ENCODE data around the gene RACGAP1. TPM values are rescaled to one million over a fixed set of nuclear protein-coding genes. Genes with fewer than 3 reads are reported as not detected.

The RACGAP1 gene
- total and polyA plus RNA-seq, 2 of the 4 experiments (the other 2 are of a cell fraction): 37.9 to 110 TPM

DNA sequence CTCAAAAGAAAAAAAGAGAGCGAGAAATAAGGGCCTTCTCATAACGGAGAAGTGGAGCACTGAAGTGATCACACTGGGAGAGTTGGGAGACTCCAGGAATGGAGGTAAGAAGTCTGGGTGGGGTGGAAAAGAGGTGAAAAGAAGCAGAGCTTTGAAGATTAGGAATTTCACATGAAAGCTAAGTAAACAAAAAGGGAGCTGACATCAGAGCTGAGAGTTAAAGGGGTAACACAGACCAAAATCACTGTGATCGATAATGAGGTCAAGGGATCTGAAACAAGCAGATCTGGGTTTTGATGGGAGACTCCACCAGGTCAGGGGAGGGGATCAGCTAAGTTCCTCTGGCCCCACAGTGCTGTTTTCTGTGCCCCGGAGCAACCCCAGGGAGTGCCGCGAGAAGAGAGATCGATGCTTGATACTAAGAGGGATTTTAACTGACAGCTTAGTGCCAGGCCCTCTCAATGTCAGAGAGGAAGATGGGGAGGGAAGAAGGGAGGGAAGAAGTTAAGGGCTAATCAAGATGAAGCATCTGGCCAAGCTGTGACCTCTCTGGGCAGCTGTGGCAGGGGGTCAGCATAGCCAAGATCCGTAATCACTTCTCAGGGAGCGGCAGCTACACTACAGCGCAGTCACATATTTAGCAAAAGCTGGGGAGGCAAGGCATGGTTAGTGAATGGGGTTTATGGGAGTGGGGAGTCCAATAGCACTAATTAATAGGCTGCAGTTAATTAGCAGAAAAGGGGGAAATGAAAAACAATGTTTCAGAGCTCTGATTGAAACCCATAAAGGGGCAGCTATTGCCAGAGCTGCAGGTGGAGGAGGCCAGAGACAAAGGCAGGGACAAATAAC lies 44.6 kb downstream of the RACGAP1 start:
- dilution Hi-C loops (cut with HindIII; ENCODE audit: low sequenced_read_pairs, unreplicated experiment) (no loop called here), intact Hi-C loops (cut with micrococcal nuclease) (no loop called here), in situ Hi-C loops (cut with MboI; ENCODE audit: low sequenced_read_pairs) (no loop called here)
- ChIA-PET POLR2A (ENCODE audit: unreplicated experiment) (no interaction called here), CTCF (interaction anchor here (0.6 to 3.1 kb wide), 4 partner anchors 13 to 75 kb away, joined by 3 to 9 read pairs (median 4); partner anchors contain the start of gene RACGAP1)
- Histone ChIP-seq H3K23ac (ENCODE audit: low read depth, low read length) (no peak overlapping the region; the same call in 1 of the 2 replicates), H4K8ac (ENCODE audit: low read depth in 2 of 2, low read length in 2 of 2) (no peak overlapping the region), H3K79me1 (ENCODE audit: low read depth in 1 of 2, low read length in 2 of 2) (peaks cover 2 to 18% of the 10 kb centered on the region in 2 experiments; a peak in 3 of 4 replicates), H3K18ac (ENCODE audit: low read depth, low read length) (no peak overlapping the region), H3K4me2 (ENCODE audit: low read depth, low read length) (no peak overlapping the region), H3K9me1 (ENCODE audit: insufficient read depth, low read length) (peaks cover 15% of the 10 kb centered on the region), H4K91ac (ENCODE audit: insufficient read depth, low read depth, low read length) (no peak overlapping the region), H3K4ac (ENCODE audit: low read depth, low read length) (no peak overlapping the region), H3K27me3 (ENCODE audit: control insufficient read depth, insufficient read depth, low read length) (no peaks in the 10 kb centered on the region), H3K9ac (ENCODE audit: low read depth, low read length) (no peak overlapping the region), H4K20me1 (ENCODE audit: insufficient read depth, low read length) (no peaks in the 10 kb centered on the region), H3K27ac (ENCODE audit: insufficient read depth, low read length) (no peak overlapping the region), H3K9me3 (ENCODE audit: control insufficient read depth, insufficient read depth, low read length) (no peaks in the 10 kb centered on the region), H2BK5ac (ENCODE audit: low read depth, low read length, poor library complexity, severe bottlenecking) (no peak overlapping the region), H2BK120ac (ENCODE audit: low read depth, low read length) (no peak overlapping the region), H3K14ac (replicated peaks; ENCODE audit: low read depth, low read length) (no peak overlapping the region), H3K4me1 (ENCODE audit: control insufficient read depth, insufficient read depth, low read length) (peaks cover 15% of the 10 kb centered on the region), H4K5ac (ENCODE audit: low read depth, low read length) (no peak overlapping the region), H3K36me3 (ENCODE audit: control insufficient read depth, insufficient read depth, low read length) (no peaks in the 10 kb centered on the region), H2BK15ac (ENCODE audit: low read depth, low read length) (no peak overlapping the region), H2AK9ac (replicated peaks; ENCODE audit: low read depth, low read length, poor library complexity) (no peak overlapping the region), H2BK20ac (ENCODE audit: low read depth, low read length) (no peak overlapping the region), H2AFZ (replicated peaks; ENCODE audit: low read length, poor library complexity) (no peak overlapping the region), H2AK5ac (ENCODE audit: low read depth, low read length) (no peak overlapping the region), H3K56ac (ENCODE audit: extremely low read depth, insufficient read depth, low read length) (no peak overlapping the region), H3K4me3 (ENCODE audit: insufficient read depth, low read depth, low read length) (no peak overlapping the region)
- no TSS peak for BruUV-seq (replicated peaks)
- no peak for DNase-seq
- TF ChIP-seq RCOR1 (IDR thresholded peaks at IDR 0.05; ENCODE audit: insufficient replicate concordance, low read length) (no peak), SMC3 (IDR thresholded peaks at IDR 0.05; ENCODE audit: low read depth, low read length) (no peak), CEBPB (IDR thresholded peaks at IDR 0.05; ENCODE audit: low read depth, low read length) (no peak), MAFK (IDR thresholded peaks at IDR 0.05; ENCODE audit: low read depth, low read length) (no peak), BHLHE40 (IDR thresholded peaks at IDR 0.05; ENCODE audit: low read depth, low read length) (no peak), CHD1 (IDR thresholded peaks at IDR 0.05; ENCODE audit: low read depth, low read length) (no peak), FOS (IDR thresholded peaks at IDR 0.05; ENCODE audit: low read depth, low read length) (no peak), RAD21 (IDR thresholded peaks at IDR 0.05; ENCODE audit: low read length) (no peak), MXI1 (IDR thresholded peaks at IDR 0.05; ENCODE audit: borderline replicate concordance, low read depth, low read length) (no peak), MAZ (IDR thresholded peaks at IDR 0.05; ENCODE audit: borderline replicate concordance, low read depth, low read length) (no peak), POLR2A (IDR thresholded peaks at IDR 0.05; ENCODE audit: low read depth, low read length) (no peak)
- TF ChIP-seq, protein P1, sequence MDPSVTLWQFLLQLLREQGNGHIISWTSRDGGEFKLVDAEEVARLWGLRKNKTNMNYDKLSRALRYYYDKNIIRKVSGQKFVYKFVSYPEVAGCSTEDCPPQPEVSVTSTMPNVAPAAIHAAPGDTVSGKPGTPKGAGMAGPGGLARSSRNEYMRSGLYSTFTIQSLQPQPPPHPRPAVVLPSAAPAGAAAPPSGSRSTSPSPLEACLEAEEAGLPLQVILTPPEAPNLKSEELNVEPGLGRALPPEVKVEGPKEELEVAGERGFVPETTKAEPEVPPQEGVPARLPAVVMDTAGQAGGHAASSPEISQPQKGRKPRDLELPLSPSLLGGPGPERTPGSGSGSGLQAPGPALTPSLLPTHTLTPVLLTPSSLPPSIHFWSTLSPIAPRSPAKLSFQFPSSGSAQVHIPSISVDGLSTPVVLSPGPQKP (IDR thresholded peaks at IDR 0.05; ENCODE audit: borderline replicate concordance, low read depth, low read length): no peak
- TF ChIP-seq, protein P2, sequence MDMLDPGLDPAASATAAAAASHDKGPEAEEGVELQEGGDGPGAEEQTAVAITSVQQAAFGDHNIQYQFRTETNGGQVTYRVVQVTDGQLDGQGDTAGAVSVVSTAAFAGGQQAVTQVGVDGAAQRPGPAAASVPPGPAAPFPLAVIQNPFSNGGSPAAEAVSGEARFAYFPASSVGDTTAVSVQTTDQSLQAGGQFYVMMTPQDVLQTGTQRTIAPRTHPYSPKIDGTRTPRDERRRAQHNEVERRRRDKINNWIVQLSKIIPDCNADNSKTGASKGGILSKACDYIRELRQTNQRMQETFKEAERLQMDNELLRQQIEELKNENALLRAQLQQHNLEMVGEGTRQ (IDR thresholded peaks at IDR 0.05; ENCODE audit: low read depth, low read length): no peak
- TF ChIP-seq, protein P3, sequence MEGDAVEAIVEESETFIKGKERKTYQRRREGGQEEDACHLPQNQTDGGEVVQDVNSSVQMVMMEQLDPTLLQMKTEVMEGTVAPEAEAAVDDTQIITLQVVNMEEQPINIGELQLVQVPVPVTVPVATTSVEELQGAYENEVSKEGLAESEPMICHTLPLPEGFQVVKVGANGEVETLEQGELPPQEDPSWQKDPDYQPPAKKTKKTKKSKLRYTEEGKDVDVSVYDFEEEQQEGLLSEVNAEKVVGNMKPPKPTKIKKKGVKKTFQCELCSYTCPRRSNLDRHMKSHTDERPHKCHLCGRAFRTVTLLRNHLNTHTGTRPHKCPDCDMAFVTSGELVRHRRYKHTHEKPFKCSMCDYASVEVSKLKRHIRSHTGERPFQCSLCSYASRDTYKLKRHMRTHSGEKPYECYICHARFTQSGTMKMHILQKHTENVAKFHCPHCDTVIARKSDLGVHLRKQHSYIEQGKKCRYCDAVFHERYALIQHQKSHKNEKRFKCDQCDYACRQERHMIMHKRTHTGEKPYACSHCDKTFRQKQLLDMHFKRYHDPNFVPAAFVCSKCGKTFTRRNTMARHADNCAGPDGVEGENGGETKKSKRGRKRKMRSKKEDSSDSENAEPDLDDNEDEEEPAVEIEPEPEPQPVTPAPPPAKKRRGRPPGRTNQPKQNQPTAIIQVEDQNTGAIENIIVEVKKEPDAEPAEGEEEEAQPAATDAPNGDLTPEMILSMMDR (conservative IDR thresholded peaks at IDR 0.05; ENCODE audit: low read depth, low read length): no peak
- 90% methylated on average over 5 of the region's 10 CpGs; no CpG with 5 or more reads in 1 of the 2 experiments for WGBS, 2 experiments (ENCODE audit: extremely low coverage in 2 of 2, insufficient read length in 1 of 2)
- ATAC-seq (ENCODE audit: low read depth): no peak

Data from IMR-90 (cell line).